ENCODE data around the gene SYNGR2.

SYNGR2 gene

GRCh38 chr17:78163881-78164747 is 4.3 kb upstream of the SYNGR2 start:
- Histone ChIP-seq H2AFZ (ENCODE audit: low read depth) (no peak overlapping the region), H3K79me2 (ENCODE audit: insufficient read depth, low read depth) (peaks cover 12% of the 10 kb centered on the region), H3K27ac (no peak overlapping the region), H3K27me3 (ENCODE audit: insufficient read depth, low read depth) (no peaks in the 10 kb centered on the region), H4K20me1 (ENCODE audit: insufficient read depth) (no peaks in the 10 kb centered on the region), H3K9ac (no peak overlapping the region), H3K36me3 (ENCODE audit: insufficient read depth) (no peaks in the 10 kb centered on the region), H3K4me2 (no peak overlapping the region), H3K4me3 (IDR thresholded peaks at IDR 0.05; ENCODE audit: insufficient read depth, low read depth, low read length) (no peak overlapping the region), H3K4me1 (ENCODE audit: low read depth, poor library complexity, severe bottlenecking) (peaks cover 28% of the 10 kb centered on the region)
- no peak for TF ChIP-seq CTCF (conservative IDR thresholded peaks at IDR 0.05; ENCODE audit: low read depth, low read length)

GRCh38 chr17:78164748-78165607 is 3.4 kb upstream of the SYNGR2 start:
- TF ChIP-seq CTCF (conservative IDR thresholded peaks at IDR 0.05; ENCODE audit: low read depth, low read length): no peak
- no peaks in the 10 kb centered on the region for H3K36me3 ChIP-seq (ENCODE audit: insufficient read depth)
- no peak overlapping the region for H2AFZ ChIP-seq (ENCODE audit: low read depth)
- H3K9ac ChIP-seq: no peak overlapping the region
- H3K4me2 ChIP-seq: no peak overlapping the region
- H3K4me1 ChIP-seq (ENCODE audit: low read depth, poor library complexity, severe bottlenecking): peaks cover 23% of the 10 kb centered on the region
- no peaks in the 10 kb centered on the region for H3K27me3 ChIP-seq (ENCODE audit: insufficient read depth, low read depth)
- H3K4me3 ChIP-seq (IDR thresholded peaks at IDR 0.05; ENCODE audit: insufficient read depth, low read depth, low read length): no peak overlapping the region
- H4K20me1 ChIP-seq (ENCODE audit: insufficient read depth): no peaks in the 10 kb centered on the region
- H3K27ac ChIP-seq: no peak overlapping the region
- peaks cover 20% of the 10 kb centered on the region for H3K79me2 ChIP-seq (ENCODE audit: insufficient read depth, low read depth)

GRCh38 chr17:78166416-78166815 is 2.0 kb upstream of the SYNGR2 start:
- TF ChIP-seq CTCF (conservative IDR thresholded peaks at IDR 0.05; ENCODE audit: low read depth, low read length): no peak
- no peak overlapping the region for H3K4me3 ChIP-seq (IDR thresholded peaks at IDR 0.05; ENCODE audit: insufficient read depth, low read depth, low read length)
- H3K27me3 ChIP-seq (ENCODE audit: insufficient read depth, low read depth): no peaks in the 10 kb centered on the region
- H3K4me2 ChIP-seq: no peak overlapping the region
- H4K20me1 ChIP-seq (ENCODE audit: insufficient read depth): no peaks in the 10 kb centered on the region
- H3K9ac ChIP-seq: no peak overlapping the region; the same call in 1 of the 2 replicates
- H3K4me1 ChIP-seq (ENCODE audit: low read depth, poor library complexity, severe bottlenecking): peaks cover 38% of the 10 kb centered on the region
- H3K36me3 ChIP-seq (ENCODE audit: insufficient read depth): peaks cover 5% of the 10 kb centered on the region; the same call in 1 of the 2 replicates
- H3K27ac ChIP-seq: no peak overlapping the region
- H3K79me2 ChIP-seq (ENCODE audit: insufficient read depth, low read depth): peaks cover 35% of the 10 kb centered on the region
- H2AFZ ChIP-seq (ENCODE audit: low read depth): no peak overlapping the region

- peak overlapping the region; percentile 83 for H3K9ac ChIP-seq
- no peak overlapping the region for H2AFZ ChIP-seq (ENCODE audit: low read depth)
- peaks cover 65% of the 10 kb centered on the region for H3K4me1 ChIP-seq (ENCODE audit: low read depth, poor library complexity, severe bottlenecking)
- peak overlapping the region; percentile 72 for H3K27ac ChIP-seq
- H4K20me1 ChIP-seq (ENCODE audit: insufficient read depth): no peaks in the 10 kb centered on the region
- H3K79me2 ChIP-seq (ENCODE audit: insufficient read depth, low read depth): peaks cover 49% of the 10 kb centered on the region
- H3K4me2 ChIP-seq: peak overlapping the region; percentile 50
- H3K36me3 ChIP-seq (ENCODE audit: insufficient read depth): peaks cover 9% of the 10 kb centered on the region; the same call in 1 of the 2 replicates
- H3K27me3 ChIP-seq (ENCODE audit: insufficient read depth, low read depth): no peaks in the 10 kb centered on the region
- TF ChIP-seq CTCF (conservative IDR thresholded peaks at IDR 0.05; ENCODE audit: low read depth, low read length): no peak
- H3K4me3 ChIP-seq (IDR thresholded peaks at IDR 0.05; ENCODE audit: insufficient read depth, low read depth, low read length): no peak overlapping the region
Observed at GRCh38 chr17:78168903-78169793, 767 bp downstream of the SYNGR2 start.
